Stimulated activated memory B cell treated with anti-CD40 and anti-IgM and Interleukin-4, amounts not matched to agents 10 μg/mL and 1 μg/mL and 100 μg/mL, for 72 hours (primary cell): ENCODE measurements around the gene PARVG.
"Not testable (repeated sequence)": the region's sequence is repeated elsewhere in the genome, so short reads cannot be mapped to it uniquely, and the experiment has no call there.

Source experiments
- ATAC-seq: fragments of 150-1000 bp; cut with Tn5 transposase; 2 replicates; pipeline ENCODE4 v1.10.0; 2021
- H3K27ac Mint-ChIP-seq: one replicate; pipeline ENCODE4 v1.8.0; 2022; ENCODE audit warnings: mild to moderate bottlenecking, mixed read lengths
- H3K27me3 Mint-ChIP-seq: one replicate; pipeline ENCODE4 v1.8.0; 2022; ENCODE audit warnings: mixed read lengths
- H3K36me3 Mint-ChIP-seq: one replicate; pipeline ENCODE4 v1.8.0; 2022; ENCODE audit warnings: mixed read lengths
- H3K4me1 Mint-ChIP-seq: one replicate; pipeline ENCODE4 v1.8.0; 2022; ENCODE audit warnings: mixed read lengths
- H3K4me3 Mint-ChIP-seq: one replicate; pipeline ENCODE4 v1.8.0; 2022; ENCODE audit warnings: mild to moderate bottlenecking, moderate library complexity, mixed read lengths
- H3K9me3 Mint-ChIP-seq: one replicate; pipeline ENCODE4 v1.8.0; 2022; ENCODE audit warnings: mixed read lengths

The PARVG gene

DNA sequence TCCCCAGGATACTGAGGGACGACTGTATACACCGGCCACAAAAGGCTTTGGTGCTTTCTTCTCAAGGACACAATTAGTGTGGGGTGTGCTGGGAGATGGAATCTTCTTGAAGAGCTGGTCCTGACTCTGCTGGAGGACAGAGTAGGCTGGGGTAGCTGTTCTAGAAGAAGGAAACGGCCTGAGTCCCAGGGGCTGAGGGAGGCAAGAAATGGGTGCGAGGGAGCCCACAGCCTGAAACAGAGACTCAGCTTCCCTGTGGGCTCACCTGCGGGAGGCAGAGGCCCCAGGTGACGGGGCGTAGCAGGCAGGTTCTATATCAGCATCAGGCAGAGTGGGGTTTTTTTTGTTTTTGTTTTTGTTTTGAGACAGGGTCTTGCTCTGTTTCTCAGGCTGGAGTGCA, 36.6 kb downstream of the PARVG start:
- ATAC-seq = no peak
- Mint-ChIP-seq H3K27me3 (peaks cover 10% of the 10 kb centered on the region), H3K4me3 (no peak overlapping the region), H3K4me1 (no peaks in the 10 kb centered on the region), H3K27ac (no peak overlapping the region), H3K9me3 (no peaks in the 10 kb centered on the region), H3K36me3 (no peaks in the 10 kb centered on the region)

GRCh38 chr22:44218071-44218470, 37.3 kb downstream of the PARVG start:
- ATAC-seq = no peak
- Mint-ChIP-seq H3K27ac (no peak overlapping the region), H3K9me3 (no peaks in the 10 kb centered on the region), H3K4me1 (no peaks in the 10 kb centered on the region), H3K27me3 (peaks cover 13% of the 10 kb centered on the region), H3K4me3 (no peak overlapping the region), H3K36me3 (no peaks in the 10 kb centered on the region)

DNA sequence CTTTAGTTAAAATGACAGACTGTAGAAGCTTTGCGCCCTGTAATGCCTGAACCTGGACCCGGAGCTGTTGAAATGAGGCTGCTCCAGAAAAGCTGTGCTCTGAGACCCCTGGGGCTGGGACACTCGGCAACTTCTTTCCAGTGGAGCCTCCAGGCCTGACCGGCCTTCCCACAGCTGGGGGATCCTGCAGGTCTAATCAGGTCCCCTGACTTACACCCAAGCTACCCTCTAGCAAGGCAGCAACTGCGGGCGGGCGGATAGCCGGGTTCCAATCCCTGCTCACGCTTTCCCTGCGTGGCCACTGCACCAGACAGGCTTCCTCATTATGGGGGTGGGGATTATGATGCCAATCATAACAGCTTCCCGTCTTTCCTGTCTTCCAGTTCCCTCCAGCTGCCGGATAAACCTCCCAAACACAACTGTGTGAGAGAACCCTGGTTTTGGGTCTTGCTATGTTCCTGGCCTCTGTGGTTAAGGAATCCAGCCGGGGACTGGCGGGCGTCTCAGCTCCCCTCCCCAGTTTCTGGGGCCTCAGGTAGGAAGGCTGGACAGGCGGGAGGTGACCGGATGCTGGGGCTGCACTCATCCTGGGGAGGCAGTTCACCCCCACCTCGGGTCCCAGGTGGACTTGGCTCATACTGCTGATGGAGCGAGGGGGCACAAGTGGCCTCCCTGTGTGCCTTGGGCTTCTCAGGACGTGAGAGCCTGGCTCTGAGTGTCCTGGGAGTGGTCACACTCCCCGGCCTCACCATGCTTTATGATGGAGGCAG, 38.6 kb downstream of the PARVG start:
- Mint-ChIP-seq H3K9me3 (no peaks in the 10 kb centered on the region), H3K4me3 (no peak overlapping the region), H3K27ac (no peak overlapping the region), H3K36me3 (no peaks in the 10 kb centered on the region), H3K4me1 (no peaks in the 10 kb centered on the region), H3K27me3 (peaks cover 21% of the 10 kb centered on the region)
- ATAC-seq = no peak

DNA sequence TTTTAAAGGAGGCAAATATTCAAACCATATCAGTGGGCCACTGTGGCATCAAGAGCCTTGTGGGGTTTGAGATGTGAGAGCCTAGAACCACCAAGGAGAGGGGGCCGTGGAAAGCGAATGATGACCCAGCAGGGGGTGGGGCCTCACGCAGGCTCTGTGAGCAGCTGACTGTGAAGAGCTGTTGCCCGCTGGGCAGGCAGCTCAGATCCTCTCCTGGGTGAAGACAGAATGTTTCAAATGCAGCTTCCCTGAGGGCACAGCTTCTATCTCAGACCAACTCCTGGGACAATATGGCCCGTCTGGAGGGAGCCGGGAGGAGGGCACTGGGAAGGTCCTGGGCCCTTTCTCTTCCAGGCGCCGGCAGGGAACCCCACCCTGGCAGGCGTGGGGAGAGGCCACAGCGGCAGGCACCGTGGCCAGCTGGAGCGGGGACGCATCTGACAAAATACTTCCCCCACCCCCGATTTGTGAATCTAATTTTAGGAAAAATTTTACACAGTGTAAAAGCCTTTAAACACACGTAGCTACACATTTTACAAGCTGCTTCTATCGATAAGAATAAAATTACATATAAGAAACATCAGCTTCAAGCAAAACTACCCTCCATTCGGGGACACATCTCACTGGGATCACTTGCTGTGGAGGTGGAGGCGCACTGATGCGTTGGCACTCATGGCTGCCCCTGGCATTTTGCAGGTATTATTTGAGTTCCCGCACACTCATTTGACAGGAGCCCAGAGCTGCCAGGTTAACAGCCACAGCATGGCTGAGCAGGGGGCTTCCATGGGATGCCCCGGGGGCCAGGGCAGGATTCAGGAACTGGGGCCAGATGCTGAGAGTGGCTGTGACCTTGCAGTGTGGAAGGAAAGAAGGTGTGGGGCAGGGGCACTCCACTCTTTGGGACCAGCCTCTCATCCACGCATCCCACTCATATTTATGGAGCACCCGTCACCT, 40.3 kb downstream of the PARVG start:
- H3K27me3 Mint-ChIP-seq = peaks cover 35% of the 10 kb centered on the region
- no peak for ATAC-seq
- no peaks in the 10 kb centered on the region for H3K9me3 Mint-ChIP-seq
- H3K36me3 Mint-ChIP-seq = no peaks in the 10 kb centered on the region
- H3K4me3 Mint-ChIP-seq = no peak overlapping the region
- no peak overlapping the region for H3K27ac Mint-ChIP-seq
- no peaks in the 10 kb centered on the region for H3K4me1 Mint-ChIP-seq

GRCh38 chr22:44221710-44222475, 41.2 kb downstream of the PARVG start:
- H3K4me3 Mint-ChIP-seq = no peak overlapping the region
- no peaks in the 10 kb centered on the region for H3K4me1 Mint-ChIP-seq
- no peak overlapping the region for H3K27ac Mint-ChIP-seq
- H3K27me3 Mint-ChIP-seq = peaks cover 42% of the 10 kb centered on the region
- peaks cover under 1% of the 10 kb centered on the region for H3K9me3 Mint-ChIP-seq
- no peaks in the 10 kb centered on the region for H3K36me3 Mint-ChIP-seq
- no peak for ATAC-seq

- Mint-ChIP-seq H3K27me3 (peaks cover 42% of the 10 kb centered on the region), H3K4me3 (no peak overlapping the region), H3K9me3 (peaks cover 7% of the 10 kb centered on the region), H3K27ac (no peak overlapping the region), H3K36me3 (no peaks in the 10 kb centered on the region), H3K4me1 (no peaks in the 10 kb centered on the region)
- no peak for ATAC-seq
Observed at GRCh38 chr22:44224166-44224565, 43.4 kb downstream of the PARVG start.

DNA sequence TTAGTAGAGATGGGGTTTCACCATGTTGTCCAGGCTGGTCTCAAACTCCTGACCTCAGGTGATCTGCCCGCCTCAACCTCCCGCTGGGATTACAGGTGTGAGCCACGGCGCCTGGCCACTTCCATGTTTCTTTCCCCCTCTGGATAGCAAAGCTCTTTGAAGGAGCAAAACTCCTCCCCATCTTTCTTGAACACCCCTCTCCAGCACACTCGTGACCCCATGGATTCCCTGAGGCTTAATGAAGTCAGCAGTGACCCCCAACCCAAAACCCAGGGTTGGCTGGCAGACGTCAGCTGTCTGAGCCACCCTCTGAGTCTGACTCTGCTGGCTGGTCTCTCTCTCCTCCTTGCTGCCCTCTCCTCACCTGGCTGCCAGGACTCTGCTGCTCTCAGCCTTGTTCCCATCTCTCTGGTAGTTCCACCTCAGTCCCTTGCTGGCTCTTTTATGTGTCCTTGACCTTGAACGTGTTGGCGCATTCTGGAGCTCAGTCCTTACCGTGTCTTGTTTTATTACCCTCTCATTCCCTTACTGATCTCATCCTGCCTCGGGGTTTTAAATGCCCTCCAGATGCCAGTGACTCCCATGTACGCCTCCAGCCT, 44.5 kb downstream of the PARVG start:
- ATAC-seq = no peak
- Mint-ChIP-seq H3K9me3 (peaks cover 12% of the 10 kb centered on the region), H3K27ac (no peak overlapping the region), H3K27me3 (peaks cover 42% of the 10 kb centered on the region), H3K36me3 (no peaks in the 10 kb centered on the region), H3K4me3 (no peak overlapping the region), H3K4me1 (no peaks in the 10 kb centered on the region)

DNA sequence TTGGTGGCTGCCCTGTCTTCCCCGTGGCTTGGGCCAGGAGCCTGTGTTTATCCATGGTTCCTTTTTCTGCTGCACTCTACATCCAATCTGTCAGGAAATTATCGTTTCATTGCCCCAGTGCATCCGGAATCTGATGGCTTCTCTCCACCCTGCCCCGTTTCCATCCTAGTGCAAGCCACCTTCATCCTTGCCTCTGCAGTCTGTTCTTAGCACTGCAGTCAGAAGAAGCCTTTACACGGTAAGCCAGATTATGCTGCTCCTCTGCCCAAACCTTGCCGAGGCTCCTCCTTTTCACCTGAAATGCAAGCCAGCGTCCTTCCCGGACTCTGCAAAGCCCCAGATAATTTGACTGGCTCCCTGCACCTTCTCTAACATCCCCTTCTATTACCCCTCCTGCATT, 45.1 kb downstream of the PARVG start:
- Mint-ChIP-seq H3K9me3 (peaks cover 12% of the 10 kb centered on the region), H3K27me3 (peaks cover 42% of the 10 kb centered on the region), H3K4me3 (no peak overlapping the region), H3K36me3 (no peaks in the 10 kb centered on the region), H3K4me1 (no peaks in the 10 kb centered on the region), H3K27ac (no peak overlapping the region)
- ATAC-seq = no peak

DNA sequence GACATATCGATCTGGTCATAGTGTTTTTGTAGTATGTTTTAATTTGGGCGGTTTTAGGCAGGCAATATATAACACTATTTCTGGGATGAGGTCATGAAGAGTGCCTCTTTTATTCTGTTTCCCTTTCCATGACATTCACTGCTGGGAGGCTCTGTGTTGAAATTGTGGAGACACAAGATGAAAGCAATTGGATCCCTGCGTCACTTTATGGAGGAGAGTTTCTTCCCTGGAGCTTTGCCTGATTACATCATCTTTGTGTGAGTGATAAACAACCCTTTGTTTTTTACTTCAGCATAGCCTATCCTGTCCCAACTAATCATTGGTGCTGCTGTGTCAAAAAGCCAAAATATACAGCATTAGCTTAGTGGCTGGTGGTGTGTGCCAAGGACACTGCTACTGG, 48.6 kb downstream of the PARVG start:
- no peaks in the 10 kb centered on the region for H3K4me1 Mint-ChIP-seq

DNA sequence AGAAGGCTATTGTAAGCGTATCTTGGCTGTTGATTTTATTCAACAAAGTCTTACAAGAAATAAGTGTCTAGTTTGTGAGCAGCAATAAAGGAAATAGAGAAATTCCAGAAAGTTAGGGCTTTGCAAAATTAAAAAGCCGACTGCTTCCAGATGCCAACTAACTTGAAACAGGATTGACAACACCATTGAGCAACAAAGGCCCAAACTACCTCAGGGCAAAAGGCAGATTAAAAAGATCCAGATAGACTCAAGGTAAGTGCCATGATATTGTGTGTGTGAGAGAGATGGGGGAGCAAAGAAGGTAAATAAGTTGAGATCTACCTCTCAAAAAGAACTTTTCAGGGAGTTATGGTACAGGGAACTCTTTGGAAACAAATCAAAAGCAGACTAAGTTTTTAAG, 49.1 kb downstream of the PARVG start:
- H3K27me3 Mint-ChIP-seq = peaks cover 19% of the 10 kb centered on the region
- no peak overlapping the region for H3K4me3 Mint-ChIP-seq

More for the DNA sequence above, 48.6 kb downstream of the PARVG start:
- no peak for ATAC-seq
- Mint-ChIP-seq H3K27ac (no peak overlapping the region), H3K27me3 (peaks cover 21% of the 10 kb centered on the region), H3K9me3 (peaks cover 12% of the 10 kb centered on the region), H3K4me3 (no peak overlapping the region), H3K36me3 (no peaks in the 10 kb centered on the region)

GRCh38 chr22:44231233-44231632, 50.5 kb downstream of the PARVG start:
- H3K9me3 Mint-ChIP-seq = peaks cover 12% of the 10 kb centered on the region

More for the DNA sequence above, 49.1 kb downstream of the PARVG start:
- no peak for ATAC-seq
- H3K36me3 Mint-ChIP-seq = no peaks in the 10 kb centered on the region
- no peak overlapping the region for H3K27ac Mint-ChIP-seq
- H3K4me1 Mint-ChIP-seq = no peaks in the 10 kb centered on the region
- peaks cover 12% of the 10 kb centered on the region for H3K9me3 Mint-ChIP-seq

DNA sequence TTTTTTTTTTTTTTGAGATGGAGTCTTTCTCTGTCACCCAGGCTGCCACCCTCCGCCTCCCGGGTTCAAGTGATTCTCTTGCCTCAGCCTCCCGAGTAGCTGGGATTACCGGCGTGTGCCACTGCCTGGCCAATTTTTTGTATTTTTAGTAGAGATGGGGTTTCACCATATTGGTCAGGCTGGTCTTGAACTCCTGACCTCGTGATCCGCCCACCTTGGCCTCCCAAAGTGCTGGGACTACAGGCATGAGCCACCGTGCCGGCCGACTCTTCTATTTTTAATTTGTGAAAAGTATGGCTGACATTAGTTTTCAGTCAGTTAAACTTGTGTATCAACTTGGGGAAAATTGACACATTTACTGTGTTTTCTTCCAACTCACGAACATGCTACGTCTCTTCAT, 53.6 kb downstream of the PARVG start:
- H3K27ac Mint-ChIP-seq, H3K27me3 Mint-ChIP-seq, ATAC-seq, H3K9me3 Mint-ChIP-seq, H3K36me3 Mint-ChIP-seq, H3K4me3 Mint-ChIP-seq, H3K4me1 Mint-ChIP-seq: not testable (repeated sequence)

More at GRCh38 chr22:44231233-44231632, 50.5 kb downstream of the PARVG start:
- Mint-ChIP-seq H3K27ac (no peak overlapping the region), H3K4me3 (no peak overlapping the region), H3K27me3 (peaks cover 5% of the 10 kb centered on the region), H3K36me3 (no peaks in the 10 kb centered on the region), H3K4me1 (no peaks in the 10 kb centered on the region)
- no peak for ATAC-seq

DNA sequence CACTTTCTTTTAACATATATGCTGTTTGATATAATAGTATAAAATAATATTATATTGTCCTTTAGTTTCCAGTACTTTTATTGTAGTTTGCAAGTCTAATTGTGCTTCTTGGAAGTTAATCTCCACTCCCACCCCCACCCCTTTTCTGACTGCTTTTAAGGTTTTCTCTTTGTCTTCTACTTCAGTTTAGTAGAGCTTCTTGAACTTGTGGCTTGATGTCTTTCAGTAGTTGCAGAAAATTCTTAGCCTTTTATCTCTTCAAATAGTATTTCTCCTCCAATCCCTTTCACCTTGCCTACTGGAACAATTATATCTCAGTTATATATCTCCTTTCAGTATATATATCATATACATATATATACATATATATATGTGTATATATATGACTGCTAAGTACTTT, 56.6 kb downstream of the PARVG start:
- peaks cover 17% of the 10 kb centered on the region for H3K27me3 Mint-ChIP-seq
- ATAC-seq = no peak
- no peaks in the 10 kb centered on the region for H3K4me1 Mint-ChIP-seq
- H3K27ac Mint-ChIP-seq = no peak overlapping the region
- no peaks in the 10 kb centered on the region for H3K36me3 Mint-ChIP-seq
- no peaks in the 10 kb centered on the region for H3K9me3 Mint-ChIP-seq
- no peak overlapping the region for H3K4me3 Mint-ChIP-seq

DNA sequence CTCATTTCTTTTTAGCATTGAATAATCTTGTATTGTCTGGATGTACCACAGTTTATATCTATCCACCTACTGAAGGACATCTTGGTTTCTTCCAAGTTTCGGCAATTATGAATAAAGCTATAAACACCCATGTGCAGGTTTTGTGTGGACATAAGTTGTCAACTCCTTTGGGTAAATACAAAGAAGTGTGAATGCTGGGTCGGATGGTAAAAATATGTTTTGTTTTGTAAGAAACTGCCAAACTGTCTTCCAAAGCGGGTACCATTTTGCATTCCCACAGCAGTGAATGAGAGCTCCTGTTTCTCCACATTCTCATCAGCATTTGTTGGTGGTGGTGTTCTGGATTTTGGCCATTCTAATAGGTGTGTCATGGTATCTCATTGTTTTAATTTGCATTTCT, 60.4 kb downstream of the PARVG start:
- H3K27ac Mint-ChIP-seq, H3K4me1 Mint-ChIP-seq, ATAC-seq, H3K9me3 Mint-ChIP-seq, H3K36me3 Mint-ChIP-seq, H3K4me3 Mint-ChIP-seq: not testable (repeated sequence)
- peaks cover 52% of the 10 kb centered on the region for H3K27me3 Mint-ChIP-seq
